Lower leg skin (tissue), 3 donors: ENCODE results near the gene SLC35B4.

Experiments
- CTCF ChIP-seq, 3 donors: fragments of 450-650 bp; IDR thresholded peaks; one replicate each; pipeline ENCODE4 v1.5.1; 2016; ENCODE audit warnings: antibody characterized with exemption in 3 of 3, mild to moderate bottlenecking in 3 of 3, moderate library complexity in 2 of 3
- POLR2A ChIP-seq, 2 donors: fragments of 450-650 bp; IDR thresholded peaks; one replicate each; pipeline ENCODE4 v1.6.1; 2016 to 2017; ENCODE audit warnings: antibody characterized with exemption in 2 of 2, mild to moderate bottlenecking in 1 of 2, moderate library complexity in 1 of 2

GRCh38 chr7:134279898-134280297 is 36.8 kb downstream of the SLC35B4 start:
- TF ChIP-seq CTCF (IDR thresholded peaks at IDR 0.05): no peak
- TF ChIP-seq POLR2A (IDR thresholded peaks at IDR 0.05): no peak
